Esophagus muscularis mucosa (tissue), 4 donors: ENCODE measurements around the gene PRPS2. TPM values are rescaled to one million over a fixed set of nuclear protein-coding genes. Genes with fewer than 3 reads are reported as not detected.

Source experiments
- DNase-seq: peaks from one replicate; pipeline ENCODE4 v3.0.0-alpha.2; 2017; ENCODE audit errors: extremely low spot score
- H3K27ac ChIP-seq, 4 donors: fragments of 200-600 bp; sonication (generic); replicated peaks in 1 of 4; 1 replicate in 3 of 4; 2 replicates in 1 of 4; pipeline ENCODE4 v1.5.1; 2016 to 2019; ENCODE audit warnings: mild to moderate bottlenecking in 1 of 4
- H3K27me3 ChIP-seq, 4 donors: fragments of 200-600 bp; sonication (generic); one replicate each; pipeline versions ENCODE4 v1.5.1 to v1.6.0; 2016 to 2019
- H3K36me3 ChIP-seq, 4 donors: fragments of 200-600 bp; sonication (generic); one replicate each; pipeline ENCODE4 v1.5.1; 2016 to 2019
- H3K4me1 ChIP-seq, 4 donors: fragments of 200-600 bp; sonication (generic); one replicate each; pipeline ENCODE4 v1.5.1; 2016 to 2019
- H3K4me3 ChIP-seq, 4 donors: fragments of 200-600 bp; sonication (generic); 1 replicate in 2 of 4; 2 replicates in 2 of 4; pipeline ENCODE4 v1.5.1; 2016 to 2019; ENCODE audit warnings: mild to moderate bottlenecking in 4 of 4, moderate library complexity in 1 of 4
- H3K9me3 ChIP-seq, 4 donors: fragments of 200-600 bp; sonication (generic); 1 replicate in 3 of 4; 2 replicates in 1 of 4; pipeline ENCODE4 v1.5.1; 2016 to 2019
- EP300 ChIP-seq: sonication (generic); formaldehyde crosslinking; IDR thresholded peaks from one replicate; pipeline ENCODE4 v1.6.1; 2017; ENCODE audit warnings: antibody characterized with exemption
- POLR2A ChIP-seq: fragments of 450-650 bp; IDR thresholded peaks from one replicate; pipeline ENCODE4 v1.6.1; 2017; ENCODE audit warnings: antibody characterized with exemption, moderate library complexity, mild to moderate bottlenecking, low read depth
- POLR2AphosphoS5 ChIP-seq, 2 donors: sonication (generic); formaldehyde crosslinking; IDR thresholded peaks; one replicate each; pipeline ENCODE4 v1.6.1; 2017; ENCODE audit warnings: antibody characterized with exemption in 2 of 2
- WGBS: methylation state at CpG from one replicate; pipeline ENCODE4 v1.1.5; 2018; 5-methylcytosine and 5-hydroxymethylcytosine counted together
- intact Hi-C: fragments of 100-400 bp; cut with DNase I; formaldehyde crosslinking; loops from one replicate; pipeline ENCODE4 v1.15.1; 2023
- total RNA-seq, 4 donors: library from RNA; depleted of rRNA; stranded (reverse); fragments of >200 nt; gene quantifications; one replicate each; pipeline versions ENCODE4 v1.1.0 to v1.2.1, GENCODE V29; 2016
- TF ChIP-seq, protein P1 (sequence below), 3 experiments: fragments of 200-600 bp in 2 of 3; fragments of 450-650 bp in 1 of 3; sonication (generic) in 2 of 3; IDR thresholded peaks; one replicate each; pipeline ENCODE4 v1.5.1; 2017 to 2019; ENCODE audit warnings: antibody characterized with exemption in 3 of 3, mild to moderate bottlenecking in 2 of 3, moderate library complexity in 1 of 3

PRPS2 gene
- total RNA-seq, 4 donors from 2014 or later: 12.5 to 25.7 (median 21.7) TPM

DNA sequence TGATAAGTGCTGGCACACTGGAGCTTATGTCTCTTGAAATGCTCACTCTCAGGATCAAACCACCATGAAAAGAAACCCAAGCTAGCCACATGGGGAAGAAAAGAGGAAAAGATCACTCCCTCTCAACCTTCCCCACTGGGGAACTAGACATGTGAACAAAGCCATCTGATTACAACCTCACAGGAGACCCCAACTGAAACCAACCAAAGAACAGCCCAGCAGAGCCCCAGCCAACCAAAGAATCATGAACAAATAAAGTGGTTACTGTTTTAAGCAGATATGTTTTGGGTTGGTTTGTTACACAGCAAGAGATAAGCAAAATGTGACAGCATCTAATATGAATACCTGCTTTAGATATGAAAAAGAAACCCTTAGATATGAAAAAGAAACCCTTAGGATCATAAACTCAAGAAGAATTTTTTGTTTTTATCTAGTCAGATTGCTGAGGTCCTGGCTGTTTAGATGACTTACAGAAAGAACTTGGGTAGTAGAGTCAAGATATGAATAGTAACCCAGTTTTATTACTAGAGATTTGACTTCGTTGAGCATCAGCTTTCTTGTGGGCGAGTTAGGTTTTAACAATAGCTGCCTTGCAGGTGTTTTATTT, 52.0 kb downstream of the PRPS2 start:
- Histone ChIP-seq H3K9me3 (no peaks in the 10 kb centered on the region), H3K36me3 (no peaks in the 10 kb centered on the region), H3K4me3 (no peak overlapping the region), H3K4me1 (peaks cover 0 to 3% (median 0%) of the 10 kb centered on the region in 4 donors), H3K27me3 (peaks cover 0 to 3% (median 0%) of the 10 kb centered on the region in 4 donors), H3K27ac (no peak overlapping the region)
- intact Hi-C loops: no loop called here
- DNase-seq: no peak
- WGBS: 57% methylated on average over 2 of the region's 2 CpGs
- TF ChIP-seq POLR2AphosphoS5 (IDR thresholded peaks at IDR 0.05) (no peak), EP300 (no peak), POLR2A (no peak)
- TF ChIP-seq, protein P1, sequence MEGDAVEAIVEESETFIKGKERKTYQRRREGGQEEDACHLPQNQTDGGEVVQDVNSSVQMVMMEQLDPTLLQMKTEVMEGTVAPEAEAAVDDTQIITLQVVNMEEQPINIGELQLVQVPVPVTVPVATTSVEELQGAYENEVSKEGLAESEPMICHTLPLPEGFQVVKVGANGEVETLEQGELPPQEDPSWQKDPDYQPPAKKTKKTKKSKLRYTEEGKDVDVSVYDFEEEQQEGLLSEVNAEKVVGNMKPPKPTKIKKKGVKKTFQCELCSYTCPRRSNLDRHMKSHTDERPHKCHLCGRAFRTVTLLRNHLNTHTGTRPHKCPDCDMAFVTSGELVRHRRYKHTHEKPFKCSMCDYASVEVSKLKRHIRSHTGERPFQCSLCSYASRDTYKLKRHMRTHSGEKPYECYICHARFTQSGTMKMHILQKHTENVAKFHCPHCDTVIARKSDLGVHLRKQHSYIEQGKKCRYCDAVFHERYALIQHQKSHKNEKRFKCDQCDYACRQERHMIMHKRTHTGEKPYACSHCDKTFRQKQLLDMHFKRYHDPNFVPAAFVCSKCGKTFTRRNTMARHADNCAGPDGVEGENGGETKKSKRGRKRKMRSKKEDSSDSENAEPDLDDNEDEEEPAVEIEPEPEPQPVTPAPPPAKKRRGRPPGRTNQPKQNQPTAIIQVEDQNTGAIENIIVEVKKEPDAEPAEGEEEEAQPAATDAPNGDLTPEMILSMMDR (IDR thresholded peaks at IDR 0.05): no peak

DNA sequence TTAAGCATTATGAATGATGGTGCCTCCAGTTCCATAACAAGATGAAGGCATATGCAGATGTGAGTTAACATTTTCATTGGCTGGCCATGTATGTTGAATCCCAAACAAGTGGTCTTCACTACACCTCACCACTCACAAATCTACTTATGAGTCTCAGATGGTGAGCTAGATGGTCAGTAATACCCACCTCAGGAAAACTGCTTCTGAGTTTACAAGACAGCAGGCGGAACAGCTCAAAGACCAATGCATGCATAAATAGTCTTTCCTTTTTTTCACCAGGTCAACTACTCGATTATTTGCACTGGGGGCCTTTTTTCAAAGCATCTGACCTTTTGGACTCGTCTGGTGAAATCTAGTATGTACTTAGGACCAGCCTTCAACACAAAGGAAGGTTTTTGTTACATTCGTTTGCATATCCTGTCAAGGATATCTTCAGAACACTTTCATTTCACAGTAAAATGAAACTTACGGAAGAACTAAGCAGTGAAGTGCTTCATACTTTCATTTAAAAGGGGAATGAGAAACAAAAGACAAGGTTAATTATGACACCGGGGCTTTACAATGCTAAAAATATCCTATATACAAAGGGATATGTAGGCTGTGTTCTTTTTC, 52.6 kb downstream of the PRPS2 start:
- Histone ChIP-seq H3K4me1 (peaks cover 0 to 3% (median 0%) of the 10 kb centered on the region in 4 donors), H3K27me3 (peaks cover 0 to 3% (median 0%) of the 10 kb centered on the region in 4 donors), H3K27ac (peak overlapping the region in 1 of 4 donors; percentile 44), H3K36me3 (no peaks in the 10 kb centered on the region), H3K9me3 (no peaks in the 10 kb centered on the region), H3K4me3 (peak overlapping the region in 1 of 4 donors; percentile 13)
- 32% methylated on average over 6 of the region's 6 CpGs for WGBS
- TF ChIP-seq EP300: no peak
- TF ChIP-seq POLR2A: no peak
- TF ChIP-seq POLR2AphosphoS5 (IDR thresholded peaks at IDR 0.05): no peak
- TF ChIP-seq, protein P1 (IDR thresholded peaks at IDR 0.05): no peak
- intact Hi-C loops: no loop called here
- no peak for DNase-seq

GRCh38 chrX:12844319-12844718, 53.1 kb downstream of the PRPS2 start:
- H3K27me3 ChIP-seq: peaks cover 0 to 2% (median 0%) of the 10 kb centered on the region in 4 donors
- H3K27ac ChIP-seq: peak overlapping the region in 1 of 4 donors; percentile 44
- no peak for DNase-seq
- no peaks in the 10 kb centered on the region for H3K36me3 ChIP-seq
- H3K9me3 ChIP-seq: no peaks in the 10 kb centered on the region
- WGBS: 37% methylated on average over 3 of the region's 3 CpGs
- peak overlapping the region in 1 of 4 donors; percentile 13 for H3K4me3 ChIP-seq
- intact Hi-C loops: no loop called here
- H3K4me1 ChIP-seq: peaks cover 0 to 3% (median 0%) of the 10 kb centered on the region in 4 donors
- no peak for TF ChIP-seq POLR2A
- TF ChIP-seq, protein P1 (IDR thresholded peaks at IDR 0.05): no peak

DNA sequence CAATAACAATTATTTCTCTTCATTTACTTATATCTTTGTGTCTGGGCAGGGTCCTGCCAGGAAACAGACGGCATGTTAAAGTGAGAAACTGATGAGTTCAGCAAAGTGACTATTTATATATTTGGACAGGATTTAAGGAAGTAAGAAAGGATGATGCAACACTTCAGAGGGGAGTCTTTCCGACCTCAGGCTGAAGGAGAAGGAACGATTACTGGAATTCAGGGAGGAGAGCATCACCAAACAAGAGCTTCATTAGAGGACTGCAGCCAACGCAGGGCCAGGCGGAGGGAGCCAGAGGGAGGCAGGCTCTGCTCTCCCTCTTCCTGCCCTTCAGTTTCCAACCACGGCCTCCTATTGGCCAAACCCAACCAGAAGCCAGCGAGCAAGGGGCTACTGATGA, 74.1 kb downstream of the PRPS2 start:
- peaks cover 0 to under 1% (median 0%) of the 10 kb centered on the region in 4 donors for H3K4me1 ChIP-seq
- WGBS: 61% methylated on average over 7 of the region's 7 CpGs
- H3K36me3 ChIP-seq: no peaks in the 10 kb centered on the region
- TF ChIP-seq POLR2AphosphoS5 (IDR thresholded peaks at IDR 0.05) (no peak), EP300 (no peak), POLR2A (no peak)
- TF ChIP-seq, protein P1 (IDR thresholded peaks at IDR 0.05): no peak
- H3K27me3 ChIP-seq: no peaks in the 10 kb centered on the region
- intact Hi-C loops: no loop called here
- H3K27ac ChIP-seq: no peak overlapping the region
- no peak for DNase-seq
- no peak overlapping the region for H3K4me3 ChIP-seq
- peaks cover 0 to 14% (median 0%) of the 10 kb centered on the region in 4 donors for H3K9me3 ChIP-seq
